Bronchial epithelial cell (primary cell): Measurements from ENCODE around the gene PAK4. TPM values are rescaled to one million over a fixed set of nuclear protein-coding genes. Genes with fewer than 3 reads are reported as not detected.

Experiments used
- DNase-seq: peaks from one replicate; pipeline ENCODE4 v3.0.0-alpha.2; 2010; ENCODE audit warnings: low read depth
- FAIRE-seq: peaks from 2 replicates; lab custom pipeline; 2011; peaks lifted over from hg19 to GRCh38; lab: Jason Lieb, UNC
- H3K27me3 ChIP-seq: 2 replicates; pipeline ENCODE4 v1.5.1; 2011; ENCODE audit warnings: low read length; ENCODE audit not compliant: control insufficient read depth, insufficient read depth
- H3K36me3 ChIP-seq: 2 replicates; pipeline ENCODE4 v1.5.1; 2011; ENCODE audit warnings: low read length; ENCODE audit not compliant: control insufficient read depth, insufficient read depth
- H3K4me3 ChIP-seq: 2 replicates; pipeline ENCODE4 v1.5.1; 2011; ENCODE audit warnings: mild to moderate bottlenecking, low read depth, low read length, control low read depth
- CTCF ChIP-seq: IDR thresholded peaks from 2 replicates; pipeline ENCODE4 v1.5.1; 2011; ENCODE audit warnings: mild to moderate bottlenecking, moderate library complexity, low read length, control low read depth, inconsistent platforms; ENCODE audit not compliant: insufficient read depth, severe bottlenecking
- total RNA-seq: library from RNA; depleted of rRNA; stranded (reverse); fragments of >200 nt; gene quantifications from 2 replicates; pipeline ENCODE4 v1.2.1, GENCODE V29; 2014

Gene PAK4
- total RNA-seq, 1 donor from 2014 or later = 4.5 TPM

- H3K4me3 ChIP-seq = no peak overlapping the region
- H3K36me3 ChIP-seq = no peaks in the 10 kb centered on the region
- no peak for TF ChIP-seq CTCF
- H3K27me3 ChIP-seq = no peaks in the 10 kb centered on the region
- FAIRE-seq (no peak), DNase-seq (no peak)
Observed at GRCh38 chr19:39124136-39124764, 1.3 kb upstream of the PAK4 start.

- Histone ChIP-seq H3K36me3 (no peaks in the 10 kb centered on the region), H3K4me3 (peak overlapping the region; percentile 85), H3K27me3 (no peaks in the 10 kb centered on the region)
- DNase-seq = no peak
- TF ChIP-seq CTCF = no peak
- FAIRE-seq = no peak
Observed at GRCh38 chr19:39125199-39125553, 410 bp upstream of the PAK4 start.

- no peak for TF ChIP-seq CTCF
- no peak for FAIRE-seq
- H3K4me3 ChIP-seq = peak overlapping the region; percentile 85
- peak; percentile 37 for DNase-seq
- no peaks in the 10 kb centered on the region for H3K36me3 ChIP-seq
- no peaks in the 10 kb centered on the region for H3K27me3 ChIP-seq
Observed at GRCh38 chr19:39126312-39127187, 964 bp downstream of the PAK4 start.

GRCh38 chr19:39127812-39128515, 2.4 kb downstream of the PAK4 start:
- FAIRE-seq (no peak), DNase-seq (no peak)
- TF ChIP-seq CTCF = no peak
- no peaks in the 10 kb centered on the region for H3K27me3 ChIP-seq
- H3K36me3 ChIP-seq = no peaks in the 10 kb centered on the region
- no peak overlapping the region for H3K4me3 ChIP-seq

GRCh38 chr19:39128516-39129079, 3.0 kb downstream of the PAK4 start:
- H3K36me3 ChIP-seq = no peaks in the 10 kb centered on the region
- H3K4me3 ChIP-seq = no peak overlapping the region
- no peaks in the 10 kb centered on the region for H3K27me3 ChIP-seq
- TF ChIP-seq CTCF = no peak
- no peak for FAIRE-seq
- no peak for DNase-seq
